Panc1 (cell line): Measurements from ENCODE around the gene CHTOP. TPM values are rescaled to one million over a fixed set of nuclear protein-coding genes. Genes with fewer than 3 reads are reported as not detected.

Experiments
- ATAC-seq: fragments of 200-7000 bp; cut with Tn5 transposase; 2 replicates; pipeline ENCODE4 v1.9.1; 2020; ENCODE audit warnings: mild to moderate bottlenecking, moderate library complexity
- BruUV-seq: library from RNA; stranded (reverse); fragments of 400-500 nt; replicated peaks from 2 replicates; lab custom pipeline; 2021; lab: Mats Ljungman, UMichigan
- CTCF ChIA-PET: fragments of 300-600 bp; sonication (Branson Sonifier 250); formaldehyde crosslinking; loops from one replicate; lab custom pipeline; 2022; ENCODE audit warnings: antibody characterized with exemption; lab: Charles Lee
- POLR2A ChIA-PET: fragments of 300-600 bp; sonication (Branson Sonifier 250); formaldehyde crosslinking; loops from one replicate; lab custom pipeline; 2022; ENCODE audit warnings: antibody characterized with exemption; lab: Charles Lee
- DNase-seq: peaks from one replicate; pipeline ENCODE4 v3.0.0-alpha.2; 2010; ENCODE audit warnings: low read depth, low spot score
- H3K27ac ChIP-seq: 2 replicates; pipeline ENCODE4 v1.5.1; 2011; ENCODE audit warnings: mild to moderate bottlenecking, low read length, inconsistent platforms
- H3K27me3 ChIP-seq: fragments of 200-500 bp; sonication (Bioruptor generic); 2 replicates; pipeline ENCODE4 v1.6.0; 2014; ENCODE audit warnings: low read length, inconsistent platforms; ENCODE audit not compliant: control insufficient read depth, insufficient read depth
- H3K36me3 ChIP-seq: fragments of 200-500 bp; sonication (Bioruptor generic); 2 replicates; pipeline ENCODE4 v1.5.1; 2014; ENCODE audit warnings: inconsistent platforms, mild to moderate bottlenecking, low read length, moderate library complexity; ENCODE audit not compliant: control insufficient read depth, insufficient read depth
- H3K4me1 ChIP-seq: 2 replicates; pipeline ENCODE4 v1.5.1; 2011; ENCODE audit warnings: inconsistent platforms, mild to moderate bottlenecking, low read length, moderate library complexity; ENCODE audit not compliant: control insufficient read depth, insufficient read depth
- H3K4me3 ChIP-seq, 2 experiments: 2 replicates each; pipeline ENCODE4 v1.5.1; 2011 to 2012; ENCODE audit warnings: low read depth in 2 of 2, low read length in 2 of 2, mild to moderate bottlenecking in 2 of 2, inconsistent platforms in 1 of 2, moderate library complexity in 1 of 2
- H3K9me3 ChIP-seq: fragments of 200-500 bp; sonication (Bioruptor generic); 2 replicates; pipeline ENCODE4 v1.5.1; 2014; ENCODE audit warnings: low read depth, mild to moderate bottlenecking, inconsistent platforms, low read length, moderate library complexity; ENCODE audit not compliant: control insufficient read depth, insufficient read depth
- POLR2AphosphoS5 ChIP-seq: IDR thresholded peaks from 2 replicates; pipeline ENCODE4 v1.6.1; 2012; ENCODE audit warnings: mild to moderate bottlenecking, low read depth, low read length, moderate library complexity
- REST ChIP-seq, 2 experiments: IDR thresholded peaks; 2 replicates each; pipeline ENCODE4 v1.6.1; 2011 to 2012; ENCODE audit warnings: low read depth in 2 of 2, control low read depth in 1 of 2, low read length in 1 of 2, mild to moderate bottlenecking in 1 of 2, moderate library complexity in 1 of 2; ENCODE audit not compliant: insufficient read depth in 1 of 2
- SIN3A ChIP-seq: IDR thresholded peaks from 2 replicates; pipeline ENCODE4 v1.6.1; 2012; ENCODE audit warnings: low read depth, mild to moderate bottlenecking, low read length, moderate library complexity, borderline replicate concordance; ENCODE audit not compliant: insufficient read depth
- TCF7L2 ChIP-seq: IDR thresholded peaks from 2 replicates; pipeline ENCODE4 v1.6.1; 2011; ENCODE audit warnings: mild to moderate bottlenecking, low read depth, low read length, inconsistent platforms
- in situ Hi-C: cut with HindIII; loops from 2 replicates; pipeline ENCODE4 v1.10.0; 2016; ENCODE audit warnings: low sequenced_read_pairs, low pct_unique_long_range_greater_than_20kb
- intact Hi-C: fragments of 100-400 bp; cut with micrococcal nuclease; formaldehyde crosslinking; loops from one replicate; pipeline ENCODE4 v1.10.0; 2022; ENCODE audit not compliant: unreplicated experiment
- total RNA-seq: library from RNA; stranded (reverse); gene quantifications from one replicate; pipeline ENCODE4 v1.2.1, GENCODE V29; 2021; ENCODE audit not compliant: unreplicated experiment
- TF ChIP-seq, protein P1 (sequence below): fragments of 450-650 bp; IDR thresholded peaks from 2 replicates; pipeline ENCODE4 v1.5.1; 2017; ENCODE audit warnings: mild to moderate bottlenecking

Gene CHTOP
- total RNA-seq, 1 experiment from 2014 or later = 87.0 TPM

DNA sequence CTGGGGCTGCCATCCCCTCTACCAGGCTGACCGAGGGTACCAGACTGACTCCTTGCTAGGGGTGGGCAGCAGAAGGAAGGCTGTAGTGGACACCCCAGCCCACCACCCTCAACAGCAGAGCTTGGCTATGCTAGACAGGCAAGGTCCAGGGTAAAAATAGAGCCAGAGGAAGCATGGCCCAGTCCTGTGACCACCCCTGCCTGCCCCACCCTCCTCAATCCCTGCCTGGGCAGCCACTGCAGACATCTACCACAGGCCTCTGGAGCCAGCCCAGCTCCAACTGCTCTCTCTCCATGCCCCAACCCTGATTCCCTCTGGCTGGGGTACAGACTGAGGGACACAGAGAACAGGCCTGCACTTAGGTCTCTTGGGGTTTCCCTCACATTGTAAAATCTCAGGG lies 3.9 kb upstream of the CHTOP start:
- CTCF ChIA-PET = no interaction called here
- in situ Hi-C loops = no loop called here

DNA sequence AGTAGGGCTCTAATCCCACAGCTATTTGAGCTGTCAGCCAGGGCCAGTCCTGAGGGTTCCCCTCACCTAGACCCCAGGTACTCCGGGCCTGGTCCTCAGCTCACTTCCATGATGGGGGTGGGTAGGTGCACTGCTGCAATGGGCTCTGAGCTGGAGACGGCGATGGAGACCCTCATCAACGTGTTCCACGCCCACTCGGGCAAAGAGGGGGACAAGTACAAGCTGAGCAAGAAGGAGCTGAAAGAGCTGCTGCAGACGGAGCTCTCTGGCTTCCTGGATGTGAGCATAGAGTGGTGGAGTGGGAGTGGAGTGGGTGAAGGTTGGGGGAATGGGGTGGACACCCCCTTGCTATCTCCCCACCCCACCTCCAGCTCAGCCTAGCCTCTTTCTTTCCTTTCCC lies 3.5 kb upstream of the CHTOP start:
- no peak overlapping the region; the same call in 1 of the 2 replicates for H3K27ac ChIP-seq
- in situ Hi-C loops = no loop called here
- no peaks in the 10 kb centered on the region; the same call in 1 of the 2 replicates for H3K36me3 ChIP-seq
- DNase-seq = no peak
- no peak overlapping the region for H3K4me3 ChIP-seq
- H3K27me3 ChIP-seq = no peaks in the 10 kb centered on the region
- ATAC-seq = no peak
- ChIA-PET CTCF (interaction anchor here (0.5 kb wide), 1 partner anchor 196 kb away, joined by 9 read pairs; no protein-coding TSS in a partner anchor), POLR2A (no interaction called here)
- TF ChIP-seq TCF7L2 (no peak), POLR2AphosphoS5 (no peak), REST (IDR thresholded peaks at IDR 0.05; ENCODE audit: insufficient read depth in 1 of 2, low read depth in 2 of 2, low read length in 1 of 2) (no peak), SIN3A (no peak)
- TF ChIP-seq, protein P1, sequence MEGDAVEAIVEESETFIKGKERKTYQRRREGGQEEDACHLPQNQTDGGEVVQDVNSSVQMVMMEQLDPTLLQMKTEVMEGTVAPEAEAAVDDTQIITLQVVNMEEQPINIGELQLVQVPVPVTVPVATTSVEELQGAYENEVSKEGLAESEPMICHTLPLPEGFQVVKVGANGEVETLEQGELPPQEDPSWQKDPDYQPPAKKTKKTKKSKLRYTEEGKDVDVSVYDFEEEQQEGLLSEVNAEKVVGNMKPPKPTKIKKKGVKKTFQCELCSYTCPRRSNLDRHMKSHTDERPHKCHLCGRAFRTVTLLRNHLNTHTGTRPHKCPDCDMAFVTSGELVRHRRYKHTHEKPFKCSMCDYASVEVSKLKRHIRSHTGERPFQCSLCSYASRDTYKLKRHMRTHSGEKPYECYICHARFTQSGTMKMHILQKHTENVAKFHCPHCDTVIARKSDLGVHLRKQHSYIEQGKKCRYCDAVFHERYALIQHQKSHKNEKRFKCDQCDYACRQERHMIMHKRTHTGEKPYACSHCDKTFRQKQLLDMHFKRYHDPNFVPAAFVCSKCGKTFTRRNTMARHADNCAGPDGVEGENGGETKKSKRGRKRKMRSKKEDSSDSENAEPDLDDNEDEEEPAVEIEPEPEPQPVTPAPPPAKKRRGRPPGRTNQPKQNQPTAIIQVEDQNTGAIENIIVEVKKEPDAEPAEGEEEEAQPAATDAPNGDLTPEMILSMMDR = no peak
- BruUV-seq = no TSS peak
- no peaks in the 10 kb centered on the region for H3K9me3 ChIP-seq
- peaks cover 40% of the 10 kb centered on the region for H3K4me1 ChIP-seq
- intact Hi-C loops = no loop called here

More for the DNA sequence above, 3.9 kb upstream of the CHTOP start:
- H3K27ac ChIP-seq = no peak overlapping the region; the same call in 1 of the 2 replicates
- H3K9me3 ChIP-seq = no peaks in the 10 kb centered on the region
- no peaks in the 10 kb centered on the region; the same call in 1 of the 2 replicates for H3K36me3 ChIP-seq
- ATAC-seq (no peak), DNase-seq (no peak)
- TF ChIP-seq, protein P1 = no peak
- TF ChIP-seq POLR2AphosphoS5 (no peak), SIN3A (no peak), TCF7L2 (no peak), REST (IDR thresholded peaks at IDR 0.05; ENCODE audit: insufficient read depth in 1 of 2, low read depth in 2 of 2, low read length in 1 of 2) (no peak)
- no peaks in the 10 kb centered on the region for H3K27me3 ChIP-seq
- POLR2A ChIA-PET = interaction anchor here (0.5 kb wide), 1 partner anchor 28 kb away, joined by 7 read pairs; the partner anchor contains the start of gene SNAPIN
- H3K4me1 ChIP-seq = peaks cover 40% of the 10 kb centered on the region
- no TSS peak for BruUV-seq
- no peak overlapping the region for H3K4me3 ChIP-seq
- intact Hi-C loops = no loop called here
